ENCODE results near the gene EBPL.
"Not testable (repeated sequence)": the region's sequence is repeated elsewhere in the genome, so short reads cannot be mapped to it uniquely, and the experiment has no call there.

EBPL gene

GRCh38 chr13:49635599-49636433 is 55.5 kb downstream of the EBPL start:
- DNase-seq (ENCODE audit: low read depth, low spot score) = no peak

DNA sequence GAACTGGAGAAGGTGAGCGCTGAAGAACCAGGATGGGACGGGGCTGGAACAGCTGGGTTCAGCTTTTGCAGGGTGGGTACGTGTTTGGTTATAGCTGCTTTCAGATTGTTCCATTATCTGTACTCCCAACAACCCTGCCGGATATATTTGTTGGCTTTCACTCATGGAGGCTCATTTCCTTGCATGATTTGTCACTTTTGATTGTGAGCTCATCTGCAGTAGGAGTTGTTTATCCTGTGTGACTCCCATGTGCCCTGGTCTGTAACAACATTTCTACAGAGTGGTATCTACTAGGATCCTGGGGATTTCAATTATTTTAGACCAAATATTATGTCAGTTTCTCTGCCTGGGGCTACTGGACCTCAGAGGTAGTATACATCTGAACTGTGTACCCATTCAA is 57.6 kb downstream of the EBPL start:
- no peak for DNase-seq (ENCODE audit: low read depth, low spot score)

DNA sequence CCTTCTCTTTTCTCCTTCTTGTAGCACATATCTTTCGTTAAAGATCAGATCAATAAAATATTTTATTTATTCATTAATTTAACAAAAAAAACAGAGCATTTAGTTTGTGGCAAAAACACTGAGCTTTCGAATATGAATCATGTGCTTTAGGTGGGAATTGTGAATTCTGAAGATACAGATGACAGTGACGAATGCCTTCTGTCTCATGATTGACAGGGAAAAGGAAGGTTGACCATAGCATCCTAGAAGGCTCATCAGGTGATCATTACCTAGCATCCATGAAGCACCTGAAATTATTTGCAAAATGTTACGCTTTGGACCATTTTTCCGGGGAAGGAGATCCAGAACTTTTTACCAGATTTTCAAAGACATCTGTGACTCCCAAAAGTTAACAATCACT is 59.1 kb downstream of the EBPL start:
- no peak for DNase-seq (ENCODE audit: low read depth, low spot score)

GRCh38 chr13:49630580-49630979 is 60.7 kb downstream of the EBPL start:
- DNase-seq (ENCODE audit: low read depth, low spot score) = no peak

- no peak for DNase-seq (ENCODE audit: low read depth, low spot score)
These were observed 61.3 kb downstream of the EBPL start for GRCh38 chr13:49629947-49630346.

GRCh38 chr13:49629196-49629938 is 61.9 kb downstream of the EBPL start:
- DNase-seq (ENCODE audit: low read depth, low spot score) = no peak

GRCh38 chr13:49627831-49628652 is 63.2 kb downstream of the EBPL start, which contains the start of gene ARL11:
Gene ARL11 (plus strand): TSS chr13:49628507. CDS start chr13:49630448, 1,941 bp downstream.
- no peak for DNase-seq (ENCODE audit: low read depth, low spot score)

DNA sequence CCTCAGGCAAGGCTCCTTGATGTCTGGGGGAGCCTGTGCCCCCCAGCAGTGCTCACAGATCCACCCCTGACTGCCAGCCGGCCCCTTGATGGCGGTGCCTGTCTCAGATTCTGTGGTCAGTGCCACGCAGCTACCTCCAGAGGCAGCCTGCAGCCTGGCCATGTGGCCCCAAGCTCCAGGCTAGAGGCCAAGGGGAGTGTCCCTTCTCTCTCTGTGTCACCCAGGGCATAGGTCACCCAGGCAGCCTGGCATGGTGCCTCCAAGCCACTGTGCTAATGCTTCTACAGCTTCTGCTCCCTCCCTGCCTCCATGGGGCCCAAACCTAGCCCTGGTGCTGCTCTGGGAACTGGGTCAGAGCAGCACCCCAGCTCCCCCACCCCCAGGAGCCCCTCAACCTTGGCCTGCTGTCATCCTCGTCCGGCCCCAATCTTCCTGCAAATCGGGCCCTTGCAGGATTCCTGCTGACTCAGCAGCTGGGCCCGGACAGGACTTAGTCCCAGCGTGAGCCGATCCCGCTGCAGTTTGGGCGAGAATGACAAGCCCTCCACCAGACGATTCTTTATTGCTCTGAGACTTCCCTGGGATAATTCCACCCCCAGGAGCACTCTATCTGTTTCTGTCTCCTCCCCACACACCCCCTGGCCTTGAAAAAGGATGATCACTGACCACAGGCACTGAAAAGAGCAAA is 65.8 kb downstream of the EBPL start:
- no peak for DNase-seq (ENCODE audit: low read depth, low spot score)

DNA sequence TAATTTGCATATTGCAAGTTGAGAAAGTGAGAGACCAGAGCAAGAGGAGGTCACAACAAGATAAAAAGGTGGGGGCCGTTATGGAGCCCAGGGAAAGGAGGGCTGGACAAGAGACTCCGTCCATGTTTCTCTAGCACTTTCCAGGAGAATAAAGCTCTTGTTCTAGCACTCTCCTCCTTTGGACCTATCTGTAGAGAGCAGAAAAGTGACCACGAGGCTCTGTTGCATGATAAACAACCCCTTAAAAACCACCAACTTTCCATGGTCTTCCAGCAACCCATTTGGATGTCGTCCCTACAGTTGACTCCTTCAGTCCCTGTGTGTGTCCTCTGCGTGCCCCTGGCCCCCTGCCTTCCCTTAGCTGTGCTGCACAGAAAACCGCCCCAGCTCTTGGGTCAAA is 67.1 kb downstream of the EBPL start:
- DNase-seq (ENCODE audit: low read depth, low spot score) = no peak

DNA sequence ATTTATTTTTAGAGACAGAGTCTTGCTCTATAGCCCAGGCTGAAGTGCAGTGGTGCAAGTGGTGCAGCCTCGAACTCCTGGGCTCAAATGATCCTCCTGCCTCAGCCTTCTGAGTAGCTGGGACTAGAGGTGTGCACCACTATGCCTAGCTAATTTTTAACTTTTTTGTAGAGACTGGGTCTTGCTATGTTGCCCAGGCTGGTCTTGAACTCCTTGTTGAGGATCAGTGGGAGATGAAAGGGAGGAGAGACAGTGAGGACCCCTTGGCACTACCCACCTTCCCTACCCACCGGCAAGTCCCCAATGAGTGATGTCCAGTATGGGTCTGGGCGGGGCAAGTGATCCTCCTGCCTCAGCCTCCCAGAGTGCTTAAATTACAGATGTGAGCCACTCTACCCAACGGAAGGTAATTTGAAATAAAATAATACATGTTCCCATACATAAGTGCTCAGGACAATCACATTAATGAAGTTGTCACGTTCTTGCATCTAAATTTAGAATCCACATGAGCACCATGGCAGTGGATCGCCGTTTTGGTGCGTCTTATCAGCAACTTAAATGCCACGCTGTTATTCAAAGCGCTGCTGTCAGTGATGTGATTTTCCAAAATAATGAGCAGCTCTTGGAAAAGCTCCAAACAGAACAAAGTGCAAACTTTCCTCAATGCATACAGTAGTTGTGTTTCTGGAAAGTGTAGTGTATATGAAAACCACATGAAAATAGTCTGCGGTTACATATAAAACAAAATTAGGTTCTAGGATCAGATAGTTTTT is 68.9 kb downstream of the EBPL start:
- no peak for DNase-seq (ENCODE audit: low read depth, low spot score)

DNA sequence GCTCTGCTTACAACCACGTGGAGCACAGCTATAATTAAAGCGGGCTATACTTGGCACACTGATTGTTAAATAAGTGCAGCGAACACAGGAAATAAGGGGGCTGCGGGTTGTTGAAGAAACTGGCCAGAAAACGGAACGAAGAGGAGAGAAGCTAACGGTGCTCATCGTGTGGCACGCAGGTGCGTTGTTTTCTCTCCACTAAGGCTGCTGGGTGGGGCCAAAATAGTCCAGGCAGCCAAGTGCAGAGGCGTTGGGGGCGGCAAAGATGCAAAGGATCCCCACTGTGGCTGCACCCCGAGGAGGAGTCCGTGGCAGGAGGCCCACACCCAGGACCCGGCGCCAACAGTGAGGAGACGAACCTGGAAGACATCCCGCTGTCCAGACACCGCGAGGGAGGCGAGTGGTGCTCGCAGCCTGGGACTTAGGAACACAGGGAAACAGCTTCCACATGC is 71.1 kb downstream of the EBPL start:
- no peak for DNase-seq (ENCODE audit: low read depth, low spot score)

- no peak for DNase-seq (ENCODE audit: low read depth, low spot score)
These were observed 74.6 kb downstream of the EBPL start for GRCh38 chr13:49616676-49617065.

DNA sequence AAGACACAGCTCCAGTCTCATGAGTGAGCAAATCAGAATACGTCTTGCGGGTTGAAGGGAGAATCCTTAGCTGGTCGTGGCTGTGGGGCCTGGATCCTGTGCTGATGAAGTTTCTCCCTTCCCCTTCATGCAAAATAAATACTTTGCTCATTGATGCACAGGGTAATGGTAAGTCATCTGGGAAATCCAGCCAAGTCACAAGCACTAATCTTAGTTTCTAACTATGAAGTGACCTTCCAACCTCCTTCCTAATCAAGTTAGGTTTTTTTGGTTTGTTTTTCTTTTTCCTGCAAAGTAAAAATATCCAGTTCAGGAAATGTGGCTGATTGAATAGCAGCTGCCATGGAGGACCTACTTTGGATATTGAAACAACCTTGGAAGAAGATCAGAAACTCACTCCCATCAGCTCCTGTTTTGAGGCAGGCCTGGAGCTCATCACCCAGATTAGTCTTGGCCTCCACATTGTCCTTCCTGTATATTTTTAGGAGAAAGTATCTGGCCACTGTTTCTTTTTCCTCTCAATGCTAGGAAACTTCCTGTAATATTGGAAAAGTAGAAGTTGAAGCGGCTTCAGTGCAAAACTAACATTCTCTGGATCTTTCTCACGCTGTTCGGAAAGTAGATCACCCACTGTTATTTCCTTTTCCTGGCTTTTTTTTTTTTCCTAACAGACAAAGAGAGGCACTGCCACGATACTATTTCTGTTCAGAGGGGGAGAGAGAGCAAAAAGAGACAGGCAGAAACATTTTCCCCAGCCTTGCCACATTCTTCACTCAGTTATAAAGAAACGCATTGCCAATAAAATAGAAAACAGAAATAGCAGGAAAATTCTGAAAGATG is 75.2 kb downstream of the EBPL start:
- DNase-seq (ENCODE audit: low read depth, low spot score) = no peak

DNA sequence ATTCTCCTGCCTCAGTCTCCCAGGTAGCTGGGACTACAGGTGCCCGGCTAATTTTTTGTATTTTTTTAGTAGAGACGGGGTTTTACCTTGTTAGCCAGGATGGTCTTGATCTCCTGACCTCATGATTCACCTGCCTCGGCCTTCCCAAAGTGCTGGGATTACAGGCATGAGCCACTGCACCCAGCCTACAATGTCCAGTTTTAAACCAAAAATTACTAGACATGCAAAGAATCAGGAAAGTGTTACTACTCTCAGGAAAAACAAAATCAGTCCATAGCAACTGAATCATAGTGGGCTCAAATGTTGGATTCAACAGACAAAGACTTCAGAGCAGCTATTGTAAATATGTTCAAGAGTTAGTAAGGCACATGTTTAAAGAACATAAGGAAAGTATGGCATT is 79.2 kb downstream of the EBPL start:
- not testable (repeated sequence) for DNase-seq (ENCODE audit: low read depth, low spot score)

All from smooth muscle cell of the brain vasculature (primary cell).